Suppressor macrophage treated with lipopolysaccharide for 1 hour (primary cell): ENCODE measurements around the gene SLC19A3.
"Not testable (repeated sequence)": the region's sequence is repeated elsewhere in the genome, so short reads cannot be mapped to it uniquely, and the experiment has no call there.

ENCODE experiments used
- DNase-seq, 3 donors: peaks; one replicate each; pipeline ENCODE4 v3.0.0-alpha.2; 2020 to 2022

SLC19A3 gene

GRCh38 chr2:227703280-227703732, 14.5 kb downstream of the SLC19A3 start:
- no peak for DNase-seq

GRCh38 chr2:227701556-227701955, 16.3 kb downstream of the SLC19A3 start:
- no peak for DNase-seq

- DNase-seq, result peak in 1 of 3 donors; percentile 11
Measured at GRCh38 chr2:227696990-227697679, 20.7 kb downstream of the SLC19A3 start.

- no peak for DNase-seq
Measured at GRCh38 chr2:227687189-227687588, 30.6 kb downstream of the SLC19A3 start.

- no peak for DNase-seq
Measured at GRCh38 chr2:227684258-227684657, 33.6 kb downstream of the SLC19A3 start.

GRCh38 chr2:227677928-227678327, 39.9 kb downstream of the SLC19A3 start:
- no peak for DNase-seq

- DNase-seq, result no peak
Measured at GRCh38 chr2:227674485-227674884, 43.3 kb downstream of the SLC19A3 start.

GRCh38 chr2:227673620-227674019, 44.2 kb downstream of the SLC19A3 start:
- peak in 1 of 3 donors; percentile 10 for DNase-seq

GRCh38 chr2:227671170-227671905, 46.5 kb downstream of the SLC19A3 start:
- no peak for DNase-seq

- DNase-seq, result not testable (repeated sequence)
Measured at GRCh38 chr2:227666631-227667170, 51.1 kb downstream of the SLC19A3 start, which contains the start of gene SCYGR5. TSS of gene SCYGR5 (plus strand) at chr2:227666804. CDS start at chr2:227666804, 0 bp downstream.

GRCh38 chr2:227665189-227665940, 52.5 kb downstream of the SLC19A3 start:
- DNase-seq, result no peak

- DNase-seq, result no peak
Measured at GRCh38 chr2:227661827-227662226, 56.0 kb downstream of the SLC19A3 start.

GRCh38 chr2:227661025-227661649, 56.7 kb downstream of the SLC19A3 start:
- DNase-seq, result no peak

GRCh38 chr2:227657199-227657845, 60.5 kb downstream of the SLC19A3 start:
- DNase-seq, result peak; percentile 34 to 63 (median 51)

- peak; percentile 82 to 96 (median 95) for DNase-seq
Measured at GRCh38 chr2:227655454-227655853, 62.4 kb downstream of the SLC19A3 start.

GRCh38 chr2:227654426-227654825, 63.4 kb downstream of the SLC19A3 start:
- peak; percentile 22 to 60 (median 41) for DNase-seq

GRCh38 chr2:227653419-227653818, 64.4 kb downstream of the SLC19A3 start:
- DNase-seq, result peak; percentile 32 to 76 (median 50)

- no peak for DNase-seq
Measured at GRCh38 chr2:227643990-227644551, 73.8 kb downstream of the SLC19A3 start.

GRCh38 chr2:227642656-227643055, 75.2 kb downstream of the SLC19A3 start:
- DNase-seq, result no peak

- no peak for DNase-seq
Measured at GRCh38 chr2:227634201-227634600, 83.6 kb downstream of the SLC19A3 start.
